WTC11 (cell line): ENCODE data around the gene GLB1L2. TPM values are rescaled to one million over a fixed set of nuclear protein-coding genes. Genes with fewer than 3 reads are reported as not detected.

ENCODE experiments used
- ATAC-seq: fragments of 200-7000 bp; cut with Tn5 transposase; 2 replicates; pipeline ENCODE4 v1.10.0; 2021; ENCODE audit warnings: mild to moderate bottlenecking, moderate library complexity
- CTCF ChIA-PET: fragments of 300-600 bp; sonication (Branson Sonifier 250); formaldehyde crosslinking; loops from one replicate; lab custom pipeline; 2021; ENCODE audit warnings: antibody characterized with exemption; lab: Charles Lee
- POLR2A ChIA-PET: fragments of 350-600 bp; sonication (Branson Sonifier 250); formaldehyde crosslinking; loops from one replicate; lab custom pipeline; 2021; ENCODE audit warnings: antibody characterized with exemption; lab: Charles Lee
- DNase-seq: peaks from one replicate; pipeline ENCODE4 v3.0.0; 2021; ENCODE audit warnings: low spot score
- H3K27ac Mint-ChIP-seq: 2 replicates; pipeline ENCODE4 v1.8.0; 2021; ENCODE audit warnings: mixed read lengths
- H3K27me3 Mint-ChIP-seq: 2 replicates; pipeline ENCODE4 v1.8.0; 2021; ENCODE audit warnings: low read depth, mild to moderate bottlenecking, moderate library complexity, mixed read lengths
- H3K36me3 Mint-ChIP-seq: 2 replicates; pipeline ENCODE4 v1.8.0; 2021; ENCODE audit warnings: mixed read lengths
- H3K4me1 Mint-ChIP-seq: 2 replicates; pipeline ENCODE4 v1.8.0; 2022; ENCODE audit warnings: mixed read lengths
- H3K4me3 Mint-ChIP-seq: 2 replicates; pipeline ENCODE4 v1.8.0; 2021; ENCODE audit warnings: mild to moderate bottlenecking, moderate library complexity, mixed read lengths
- H3K9me3 Mint-ChIP-seq: 2 replicates; pipeline ENCODE4 v1.8.0; 2021; ENCODE audit warnings: mixed read lengths
- ATF1 ChIP-seq: sonication (generic); formaldehyde crosslinking; IDR thresholded peaks from 2 replicates; pipeline ENCODE4 v1.8.1; 2023; ENCODE audit warnings: mild to moderate bottlenecking, moderate library complexity, missing genetic modification reagents
- CTCF ChIP-seq: fragments of 200-600 bp; IDR thresholded peaks from 2 replicates; pipeline ENCODE4 v1.8.0; 2022; ENCODE audit warnings: antibody characterized with exemption
- ESRRA ChIP-seq: sonication (generic); formaldehyde crosslinking; IDR thresholded peaks from 2 replicates; pipeline ENCODE4 v1.8.1; 2022; ENCODE audit warnings: mild to moderate bottlenecking, missing genetic modification reagents, borderline replicate concordance
- FOXJ3 ChIP-seq: sonication (generic); formaldehyde crosslinking; IDR thresholded peaks from 2 replicates; pipeline ENCODE4 v1.9.0; 2021; ENCODE audit warnings: missing genetic modification reagents, mild to moderate bottlenecking, borderline replicate concordance
- FOXK1 ChIP-seq: sonication (generic); formaldehyde crosslinking; IDR thresholded peaks from 2 replicates; pipeline ENCODE4 v1.8.0; 2022; ENCODE audit warnings: mild to moderate bottlenecking, moderate library complexity, missing genetic modification reagents
- GABPB1 ChIP-seq: sonication (generic); formaldehyde crosslinking; IDR thresholded peaks from 2 replicates; pipeline ENCODE4 v1.8.1; 2023; ENCODE audit warnings: mild to moderate bottlenecking, missing genetic modification reagents
- GRHL2 ChIP-seq: fragments of 250-450 bp; sonication (Bioruptor Pico); IDR thresholded peaks from 2 replicates; pipeline ENCODE4 v1.8.0; 2022; ENCODE audit warnings: mild to moderate bottlenecking, moderate library complexity; ENCODE audit not compliant: insufficient replicate concordance, severe bottlenecking
- GTF2I ChIP-seq: fragments of 250-450 bp; sonication (Bioruptor Pico); conservative IDR thresholded peaks from 2 replicates; pipeline ENCODE4 v1.4.0; 2021; ENCODE audit warnings: mild to moderate bottlenecking
- HMGA2 ChIP-seq: fragments of 250-450 bp; sonication (Bioruptor Pico); IDR thresholded peaks from 2 replicates; pipeline ENCODE4 v1.4.0; 2021; ENCODE audit warnings: mild to moderate bottlenecking, moderate library complexity
- IRF2 ChIP-seq: sonication (generic); formaldehyde crosslinking; IDR thresholded peaks from 2 replicates; pipeline ENCODE4 v1.8.0; 2022; ENCODE audit warnings: low read depth, missing genetic modification reagents, borderline replicate concordance
- KAT7 ChIP-seq: sonication (generic); formaldehyde crosslinking; IDR thresholded peaks from 2 replicates; pipeline ENCODE4 v1.8.1; 2023; ENCODE audit warnings: missing genetic modification reagents, mild to moderate bottlenecking, borderline replicate concordance
- NFATC4 ChIP-seq: fragments of 250-450 bp; sonication (Bioruptor Pico); IDR thresholded peaks from 2 replicates; pipeline ENCODE4 v1.9.0; 2021; ENCODE audit warnings: mild to moderate bottlenecking
- NFYB ChIP-seq: sonication (generic); formaldehyde crosslinking; conservative IDR thresholded peaks from 2 replicates; pipeline ENCODE4 v1.8.0; 2022; ENCODE audit warnings: low read depth, missing genetic modification reagents
- NR1H2 ChIP-seq: sonication (generic); formaldehyde crosslinking; IDR thresholded peaks from 2 replicates; pipeline ENCODE4 v1.9.0; 2021; ENCODE audit warnings: mild to moderate bottlenecking, moderate library complexity, missing genetic modification reagents
- RELA ChIP-seq: sonication (generic); formaldehyde crosslinking; IDR thresholded peaks from 2 replicates; pipeline ENCODE4 v1.8.1; 2022; ENCODE audit warnings: missing genetic modification reagents, mild to moderate bottlenecking, borderline replicate concordance
- RORB ChIP-seq: fragments of 250-450 bp; sonication (Bioruptor Pico); IDR thresholded peaks from 2 replicates; pipeline ENCODE4 v1.9.0; 2021; ENCODE audit warnings: mild to moderate bottlenecking
- SMAD4 ChIP-seq: sonication (generic); formaldehyde crosslinking; IDR thresholded peaks from 2 replicates; pipeline ENCODE4 v1.8.0; 2022; ENCODE audit warnings: mild to moderate bottlenecking, missing genetic modification reagents
- TCF7 ChIP-seq: sonication (generic); formaldehyde crosslinking; IDR thresholded peaks from 2 replicates; pipeline ENCODE4 v1.8.0; 2022; ENCODE audit warnings: mild to moderate bottlenecking, low read depth, missing genetic modification reagents, moderate library complexity
- ZNF138 ChIP-seq: sonication (generic); formaldehyde crosslinking; conservative IDR thresholded peaks from 2 replicates; pipeline ENCODE4 v1.8.1; 2022; ENCODE audit warnings: mild to moderate bottlenecking, moderate library complexity, missing genetic modification reagents
- ZNF232 ChIP-seq: sonication (generic); formaldehyde crosslinking; IDR thresholded peaks from 2 replicates; pipeline ENCODE4 v1.8.0; 2022; ENCODE audit warnings: mild to moderate bottlenecking, missing genetic modification reagents
- ZNF281 ChIP-seq: sonication (generic); formaldehyde crosslinking; IDR thresholded peaks from 2 replicates; pipeline ENCODE4 v1.8.0; 2023; ENCODE audit warnings: mild to moderate bottlenecking, missing genetic modification reagents
- ZNF416 ChIP-seq: fragments of 250-450 bp; sonication (Bioruptor Pico); IDR thresholded peaks from 2 replicates; pipeline ENCODE4 v1.9.0; 2021; ENCODE audit warnings: mild to moderate bottlenecking, inconsistent platforms
- total RNA-seq: library from RNA; stranded (reverse); gene quantifications from 3 replicates; pipeline ENCODE4 v1.2.3, GENCODE V29; 2021
- TF ChIP-seq, protein P1 (sequence below): sonication (generic); formaldehyde crosslinking; IDR thresholded peaks from 2 replicates; pipeline ENCODE4 v1.8.1; 2022; ENCODE audit warnings: mild to moderate bottlenecking, moderate library complexity, missing genetic modification reagents
- TF ChIP-seq, protein P2 (sequence below): fragments of 250-450 bp; sonication (Bioruptor Pico); IDR thresholded peaks from 2 replicates; pipeline ENCODE4 v1.8.0; 2021; ENCODE audit warnings: mild to moderate bottlenecking

Gene GLB1L2
- total RNA-seq, 1 experiment from 2014 or later: 6.0 TPM

GRCh38 chr11:134334796-134335571, 3.2 kb downstream of the GLB1L2 start (continued):
- TF ChIP-seq, protein P1, sequence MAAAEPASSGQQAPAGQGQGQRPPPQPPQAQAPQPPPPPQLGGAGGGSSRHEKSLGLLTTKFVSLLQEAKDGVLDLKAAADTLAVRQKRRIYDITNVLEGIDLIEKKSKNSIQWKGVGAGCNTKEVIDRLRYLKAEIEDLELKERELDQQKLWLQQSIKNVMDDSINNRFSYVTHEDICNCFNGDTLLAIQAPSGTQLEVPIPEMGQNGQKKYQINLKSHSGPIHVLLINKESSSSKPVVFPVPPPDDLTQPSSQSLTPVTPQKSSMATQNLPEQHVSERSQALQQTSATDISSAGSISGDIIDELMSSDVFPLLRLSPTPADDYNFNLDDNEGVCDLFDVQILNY (CRISPR knock-in tag): no peak
- TF ChIP-seq GABPB1 (CRISPR knock-in tag): no peak
- TF ChIP-seq HMGA2 (CRISPR knock-in tag): no peak
- TF ChIP-seq RELA (CRISPR knock-in tag): no peak
- TF ChIP-seq KAT7 (CRISPR knock-in tag): no peak
- TF ChIP-seq RORB (CRISPR knock-in tag): no peak

DNA sequence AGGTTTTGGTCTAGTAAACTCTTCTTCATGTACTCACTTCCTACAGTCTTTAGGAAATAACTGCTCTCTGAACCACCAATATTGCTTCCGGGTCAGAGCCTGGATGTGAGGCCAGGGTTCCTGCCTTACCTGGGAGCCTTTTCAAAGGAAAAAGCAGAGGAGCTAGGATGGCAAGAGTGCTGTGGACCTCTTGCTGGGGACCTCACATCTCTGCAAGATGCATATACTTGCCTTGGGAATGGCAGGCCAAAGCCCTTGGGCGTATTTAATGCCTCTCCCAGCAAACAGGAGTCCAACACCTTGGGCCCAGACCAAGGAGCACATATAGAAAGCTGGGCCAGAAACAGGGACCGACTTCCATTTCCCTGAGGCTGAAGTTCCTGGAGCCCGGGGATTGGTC, 5.3 kb downstream of the GLB1L2 start:
- ATAC-seq (no peak), DNase-seq (no peak)
- Mint-ChIP-seq H3K4me3 (no peak overlapping the region), H3K27me3 (peaks cover 23% of the 10 kb centered on the region), H3K4me1 (peaks cover 9% of the 10 kb centered on the region), H3K9me3 (no peaks in the 10 kb centered on the region), H3K27ac (no peak overlapping the region), H3K36me3 (no peaks in the 10 kb centered on the region)
- TF ChIP-seq IRF2 (CRISPR knock-in tag) (no peak), GTF2I (no peak), NFATC4 (no peak), TCF7 (CRISPR knock-in tag) (no peak)
- ChIA-PET CTCF (no interaction called here), POLR2A (no interaction called here)

DNA sequence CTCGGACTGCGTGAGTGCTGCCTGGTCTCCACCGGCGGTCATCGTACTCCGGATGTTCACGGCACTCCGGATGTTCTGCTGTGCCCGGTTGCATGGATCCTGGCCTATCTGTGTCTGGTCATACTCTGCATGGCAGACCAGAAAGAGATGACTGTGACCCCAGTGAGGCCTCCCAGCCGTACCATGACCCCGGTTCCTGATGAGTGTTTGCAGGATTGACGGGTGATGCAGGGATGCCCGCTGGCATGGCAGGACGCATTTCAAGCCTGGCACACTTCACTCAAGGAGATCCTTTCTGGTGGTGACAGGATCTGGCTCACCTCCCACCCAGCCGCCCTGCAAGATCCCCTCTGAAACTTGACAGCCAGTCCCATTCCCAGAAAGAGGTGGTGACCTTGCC, 6.3 kb downstream of the GLB1L2 start:
- Mint-ChIP-seq H3K27me3 (peaks cover 16% of the 10 kb centered on the region), H3K4me1 (peaks cover 3% of the 10 kb centered on the region), H3K4me3 (no peak overlapping the region), H3K9me3 (no peaks in the 10 kb centered on the region)
- no peak for ATAC-seq
- TF ChIP-seq ZNF281 (CRISPR knock-in tag) (no peak), ZNF232 (CRISPR knock-in tag) (no peak), FOXJ3 (CRISPR knock-in tag) (no peak), ESRRA (no peak), ZNF138 (CRISPR knock-in tag) (no peak), ATF1 (CRISPR knock-in tag) (no peak), NFYB (no peak), SMAD4 (CRISPR knock-in tag) (no peak), NR1H2 (CRISPR knock-in tag) (no peak), FOXK1 (CRISPR knock-in tag) (no peak), ZNF416 (CRISPR knock-in tag) (no peak), CTCF (no peak), GRHL2 (CRISPR knock-in tag) (no peak)
- TF ChIP-seq, protein P2, sequence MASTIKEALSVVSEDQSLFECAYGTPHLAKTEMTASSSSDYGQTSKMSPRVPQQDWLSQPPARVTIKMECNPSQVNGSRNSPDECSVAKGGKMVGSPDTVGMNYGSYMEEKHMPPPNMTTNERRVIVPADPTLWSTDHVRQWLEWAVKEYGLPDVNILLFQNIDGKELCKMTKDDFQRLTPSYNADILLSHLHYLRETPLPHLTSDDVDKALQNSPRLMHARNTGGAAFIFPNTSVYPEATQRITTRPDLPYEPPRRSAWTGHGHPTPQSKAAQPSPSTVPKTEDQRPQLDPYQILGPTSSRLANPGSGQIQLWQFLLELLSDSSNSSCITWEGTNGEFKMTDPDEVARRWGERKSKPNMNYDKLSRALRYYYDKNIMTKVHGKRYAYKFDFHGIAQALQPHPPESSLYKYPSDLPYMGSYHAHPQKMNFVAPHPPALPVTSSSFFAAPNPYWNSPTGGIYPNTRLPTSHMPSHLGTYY (CRISPR knock-in tag): no peak
- TF ChIP-seq, all 79 proteins: peak for 0
- no peak for DNase-seq
- ChIA-PET CTCF (no interaction called here), POLR2A (no interaction called here)
- H3K36me3 Mint-ChIP-seq: no peaks in the 10 kb centered on the region
- H3K27ac Mint-ChIP-seq: no peak overlapping the region
